HepG2 (cell line): Measurements from ENCODE around the gene AVPR2. TPM values are rescaled to one million over a fixed set of nuclear protein-coding genes. Genes with fewer than 3 reads are reported as not detected.

Experiments used
- ATM ChIP-seq: fragments of 450-650 bp; IDR thresholded peaks from 2 replicates; pipeline ENCODE4 v1.7.1; 2017; ENCODE audit warnings: mild to moderate bottlenecking, borderline replicate concordance
- EP300 ChIP-seq, 3 experiments: sonication (generic) in 1 of 3; formaldehyde crosslinking in 1 of 3; IDR thresholded peaks; 2 replicates each; pipeline versions ENCODE4 v1.5.1 to v1.6.1; 2011 to 2020; ENCODE audit warnings: low read depth in 2 of 3, low read length in 2 of 3, borderline replicate concordance in 1 of 3, improper control_type of control experiment in 1 of 3, mild to moderate bottlenecking in 1 of 3, missing genetic modification reagents in 1 of 3, moderate library complexity in 1 of 3
- FOXK2 ChIP-seq: fragments of 450-650 bp; IDR thresholded peaks from 2 replicates; pipeline ENCODE4 v1.6.1; 2016
- FOXP1 ChIP-seq, 2 experiments: fragments of 450-650 bp in 1 of 2; IDR thresholded peaks; 2 replicates each; pipeline ENCODE4 v1.6.1; 2017 to 2018; ENCODE audit warnings: antibody characterized with exemption in 1 of 2
- GABPB1 ChIP-seq: IDR thresholded peaks from 2 replicates; pipeline ENCODE4 v1.6.1; 2016; ENCODE audit warnings: mild to moderate bottlenecking, missing genetic modification reagents, moderate library complexity, missing compliant biosample characterization
- MAF1 ChIP-seq: sonication (generic); formaldehyde crosslinking; IDR thresholded peaks from 2 replicates; pipeline ENCODE4 v1.5.0; 2020; ENCODE audit warnings: missing genetic modification reagents, borderline replicate concordance
- PITX1 ChIP-seq: sonication (generic); formaldehyde crosslinking; IDR thresholded peaks from 2 replicates; pipeline ENCODE4 v1.5.1; 2020; ENCODE audit warnings: mild to moderate bottlenecking, missing genetic modification reagents
- RBAK ChIP-seq: sonication (generic); formaldehyde crosslinking; IDR thresholded peaks from 2 replicates; pipeline ENCODE4 v1.5.1; 2020; ENCODE audit warnings: mild to moderate bottlenecking, missing genetic modification reagents
- SALL1 ChIP-seq: sonication (generic); formaldehyde crosslinking; IDR thresholded peaks from 2 replicates; pipeline ENCODE4 v1.8.0; 2022; ENCODE audit warnings: mild to moderate bottlenecking, missing genetic modification reagents
- SMAD1 ChIP-seq: sonication (generic); formaldehyde crosslinking; IDR thresholded peaks from 2 replicates; pipeline ENCODE4 v1.4.0; 2020; ENCODE audit warnings: missing genetic modification reagents, low read depth, mild to moderate bottlenecking, borderline replicate concordance
- SMARCE1 ChIP-seq: fragments of 450-650 bp; IDR thresholded peaks from 2 replicates; pipeline ENCODE4 v1.6.1; 2017; ENCODE audit warnings: borderline replicate concordance
- SRSF4 ChIP-seq: fragments of 200-400 bp; formaldehyde crosslinking; IDR thresholded peaks from one replicate; pipeline ENCODE4 v1.6.1; 2018; ENCODE audit warnings: mild to moderate bottlenecking, low read depth, low read length, moderate library complexity; ENCODE audit not compliant: poor library complexity, severe bottlenecking
- SUZ12 ChIP-seq: fragments of 150-350 bp; IDR thresholded peaks from 2 replicates; pipeline ENCODE4 v1.6.1; 2014; ENCODE audit warnings: low read depth, low read length
- ZNF232 ChIP-seq: sonication (generic); formaldehyde crosslinking; IDR thresholded peaks from 2 replicates; pipeline ENCODE4 v1.4.0; 2020; ENCODE audit warnings: missing genetic modification reagents, borderline replicate concordance
- ZNF564 ChIP-seq: sonication (generic); formaldehyde crosslinking; IDR thresholded peaks from 2 replicates; pipeline ENCODE4 v1.8.1; 2023; ENCODE audit warnings: mild to moderate bottlenecking, missing genetic modification reagents
- ZSCAN20 ChIP-seq: sonication (generic); formaldehyde crosslinking; IDR thresholded peaks from 2 replicates; pipeline ENCODE4 v1.4.0; 2020; ENCODE audit warnings: missing genetic modification reagents, mild to moderate bottlenecking, borderline replicate concordance
- ZSCAN22 ChIP-seq: sonication (generic); formaldehyde crosslinking; IDR thresholded peaks from 2 replicates; pipeline ENCODE4 v1.4.0; 2020; ENCODE audit warnings: mild to moderate bottlenecking, missing genetic modification reagents
- polyA plus RNA-seq, 8 experiments: library from polyadenylated mRNA; depleted of rRNA in 3 of 8; stranded (reverse) in 7 of 8; unstranded in 1 of 8; fragments of >200 nt; fragmentation: Illumina TruSeq in 4 of 8; extraction: Trizol in 4 of 8; gene quantifications; 2 replicates each; pipeline versions ENCODE4 v1.2.1 to v1.2.3, GENCODE V29; 2011 to 2016; ENCODE audit warnings: low read depth in 4 of 8, missing spikeins in 1 of 8, mixed read lengths in 1 of 8; ENCODE audit not compliant: insufficient read depth in 1 of 8
- total RNA-seq, 5 experiments: library from RNA; depleted of rRNA; stranded (reverse); fragments of >200 nt; fragmentation: Illumina TruSeq; extraction: Trizol; gene quantifications; 2 replicates each; pipeline ENCODE4 v1.2.3, GENCODE V29; 2016; ENCODE audit warnings: low read depth in 1 of 5
- TF ChIP-seq, protein P1 (sequence below): IDR thresholded peaks from 2 replicates; pipeline ENCODE4 v1.6.1; 2016; ENCODE audit warnings: mild to moderate bottlenecking, missing biosample characterization, missing genetic modification reagents
- TF ChIP-seq, protein P2 (sequence below), 2 experiments: sonication (generic) in 1 of 2; formaldehyde crosslinking in 1 of 2; IDR thresholded peaks; 2 replicates each; pipeline versions ENCODE4 v1.4.0 to v1.6.1; 2016 to 2020; ENCODE audit warnings: borderline replicate concordance in 1 of 2, low read depth in 1 of 2, mild to moderate bottlenecking in 1 of 2, missing genetic modification reagents in 1 of 2
- TF ChIP-seq, protein P3 (sequence below): sonication (generic); formaldehyde crosslinking; IDR thresholded peaks from 2 replicates; pipeline ENCODE4 v1.4.0; 2020; ENCODE audit warnings: missing genetic modification reagents
- TF ChIP-seq, protein P4 (sequence below): sonication (generic); formaldehyde crosslinking; conservative IDR thresholded peaks from 2 replicates; pipeline ENCODE4 v1.8.0; 2022; ENCODE audit warnings: low read depth, missing genetic modification reagents

Gene AVPR2
- total and polyA plus RNA-seq, 2 of the 13 experiments (the other 11 are each of a cell fraction or from before 2014, with no cell fraction given): not detected

DNA sequence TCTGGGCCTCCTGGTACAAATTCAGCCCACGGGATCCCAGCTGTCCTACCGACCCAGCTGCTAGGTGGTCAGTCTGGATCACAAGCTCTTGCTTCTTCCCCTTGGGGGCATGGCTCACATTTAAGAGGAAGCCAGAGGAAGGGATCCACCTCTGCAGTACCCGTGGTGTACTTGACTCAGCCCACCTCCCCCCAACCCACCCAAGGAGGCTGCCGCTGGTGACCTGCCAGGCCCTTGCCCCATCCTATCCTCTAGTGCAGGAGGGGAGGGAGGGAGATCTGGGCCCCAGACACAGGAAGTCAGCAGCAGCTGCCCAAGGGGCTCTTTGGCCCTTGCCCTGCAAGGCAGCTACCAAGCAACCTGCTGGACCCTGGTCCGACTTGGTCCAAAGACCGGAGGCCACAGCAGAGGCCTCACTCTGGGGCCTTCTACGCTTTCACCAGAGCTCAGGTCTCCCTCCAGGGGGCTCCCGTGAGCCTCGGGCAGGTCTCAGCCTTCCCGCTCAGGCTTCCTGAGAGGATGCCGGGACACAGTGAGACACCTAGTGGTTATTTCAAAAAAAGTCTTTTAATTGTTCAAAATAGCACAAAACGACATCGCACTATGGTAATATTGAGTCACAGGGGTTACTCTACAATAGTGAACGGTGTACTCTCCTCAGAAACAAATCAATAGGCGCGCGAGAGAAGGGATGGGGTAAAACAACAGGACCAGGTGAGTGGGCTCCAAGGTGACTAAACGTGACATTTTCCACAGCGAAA, 42.7 kb downstream of the AVPR2 start (continued):
- TF ChIP-seq MAF1 (CRISPR knock-in tag) (no peak), ATM (no peak), SUZ12 (no peak), SMAD1 (CRISPR knock-in tag) (no peak), ZSCAN20 (CRISPR knock-in tag) (no peak), FOXK2 (no peak), RBAK (no peak), SALL1 (CRISPR knock-in tag) (peak; percentile 42; the same call in 1 of the 2 replicates), GABPB1 (peak; percentile 59), EP300 (IDR thresholded peaks at IDR 0.05; ENCODE audit: low read depth in 2 of 2, low read length in 2 of 2) (peak in 1 of 2 experiments; percentile 38; a peak in 1 of 4 replicates), EP300 (CRISPR knock-in tag; IDR thresholded peaks at IDR 0.05; ENCODE audit: borderline replicate concordance) (no peak), SMARCE1 (no peak), PITX1 (CRISPR knock-in tag) (0 out of 2 replicates have a peak, but pooled peaks have one; percentile 42), ZSCAN22 (CRISPR knock-in tag) (no peak), FOXP1 (IDR thresholded peaks at IDR 0.05) (no peak), FOXP1 (CRISPR knock-in tag; IDR thresholded peaks at IDR 0.05) (no peak), SRSF4 (no peak), ZNF564 (CRISPR knock-in tag) (no peak), ZNF232 (CRISPR knock-in tag) (no peak)
- TF ChIP-seq, protein P1, sequence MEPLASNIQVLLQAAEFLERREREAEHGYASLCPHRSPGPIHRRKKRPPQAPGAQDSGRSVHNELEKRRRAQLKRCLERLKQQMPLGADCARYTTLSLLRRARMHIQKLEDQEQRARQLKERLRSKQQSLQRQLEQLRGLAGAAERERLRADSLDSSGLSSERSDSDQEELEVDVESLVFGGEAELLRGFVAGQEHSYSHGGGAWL: no peak
- TF ChIP-seq, protein P2, sequence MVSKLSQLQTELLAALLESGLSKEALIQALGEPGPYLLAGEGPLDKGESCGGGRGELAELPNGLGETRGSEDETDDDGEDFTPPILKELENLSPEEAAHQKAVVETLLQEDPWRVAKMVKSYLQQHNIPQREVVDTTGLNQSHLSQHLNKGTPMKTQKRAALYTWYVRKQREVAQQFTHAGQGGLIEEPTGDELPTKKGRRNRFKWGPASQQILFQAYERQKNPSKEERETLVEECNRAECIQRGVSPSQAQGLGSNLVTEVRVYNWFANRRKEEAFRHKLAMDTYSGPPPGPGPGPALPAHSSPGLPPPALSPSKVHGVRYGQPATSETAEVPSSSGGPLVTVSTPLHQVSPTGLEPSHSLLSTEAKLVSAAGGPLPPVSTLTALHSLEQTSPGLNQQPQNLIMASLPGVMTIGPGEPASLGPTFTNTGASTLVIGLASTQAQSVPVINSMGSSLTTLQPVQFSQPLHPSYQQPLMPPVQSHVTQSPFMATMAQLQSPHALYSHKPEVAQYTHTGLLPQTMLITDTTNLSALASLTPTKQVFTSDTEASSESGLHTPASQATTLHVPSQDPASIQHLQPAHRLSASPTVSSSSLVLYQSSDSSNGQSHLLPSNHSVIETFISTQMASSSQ (IDR thresholded peaks at IDR 0.05; ENCODE audit: low read depth): no peak
- TF ChIP-seq, protein P2 (CRISPR knock-in tag; IDR thresholded peaks at IDR 0.05; ENCODE audit: borderline replicate concordance): peak; percentile 26; the same call in 1 of the 2 replicates
- TF ChIP-seq, protein P3, sequence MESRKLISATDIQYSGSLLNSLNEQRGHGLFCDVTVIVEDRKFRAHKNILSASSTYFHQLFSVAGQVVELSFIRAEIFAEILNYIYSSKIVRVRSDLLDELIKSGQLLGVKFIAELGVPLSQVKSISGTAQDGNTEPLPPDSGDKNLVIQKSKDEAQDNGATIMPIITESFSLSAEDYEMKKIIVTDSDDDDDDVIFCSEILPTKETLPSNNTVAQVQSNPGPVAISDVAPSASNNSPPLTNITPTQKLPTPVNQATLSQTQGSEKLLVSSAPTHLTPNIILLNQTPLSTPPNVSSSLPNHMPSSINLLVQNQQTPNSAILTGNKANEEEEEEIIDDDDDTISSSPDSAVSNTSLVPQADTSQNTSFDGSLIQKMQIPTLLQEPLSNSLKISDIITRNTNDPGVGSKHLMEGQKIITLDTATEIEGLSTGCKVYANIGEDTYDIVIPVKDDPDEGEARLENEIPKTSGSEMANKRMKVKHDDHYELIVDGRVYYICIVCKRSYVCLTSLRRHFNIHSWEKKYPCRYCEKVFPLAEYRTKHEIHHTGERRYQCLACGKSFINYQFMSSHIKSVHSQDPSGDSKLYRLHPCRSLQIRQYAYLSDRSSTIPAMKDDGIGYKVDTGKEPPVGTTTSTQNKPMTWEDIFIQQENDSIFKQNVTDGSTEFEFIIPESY: peak; percentile 65; the same call in 1 of the 2 replicates
- TF ChIP-seq, protein P4, sequence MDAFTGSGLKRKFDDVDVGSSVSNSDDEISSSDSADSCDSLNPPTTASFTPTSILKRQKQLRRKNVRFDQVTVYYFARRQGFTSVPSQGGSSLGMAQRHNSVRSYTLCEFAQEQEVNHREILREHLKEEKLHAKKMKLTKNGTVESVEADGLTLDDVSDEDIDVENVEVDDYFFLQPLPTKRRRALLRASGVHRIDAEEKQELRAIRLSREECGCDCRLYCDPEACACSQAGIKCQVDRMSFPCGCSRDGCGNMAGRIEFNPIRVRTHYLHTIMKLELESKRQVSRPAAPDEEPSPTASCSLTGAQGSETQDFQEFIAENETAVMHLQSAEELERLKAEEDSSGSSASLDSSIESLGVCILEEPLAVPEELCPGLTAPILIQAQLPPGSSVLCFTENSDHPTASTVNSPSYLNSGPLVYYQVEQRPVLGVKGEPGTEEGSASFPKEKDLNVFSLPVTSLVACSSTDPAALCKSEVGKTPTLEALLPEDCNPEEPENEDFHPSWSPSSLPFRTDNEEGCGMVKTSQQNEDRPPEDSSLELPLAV: no peak
